ENCODE measurements around the gene SEMA3G.

The SEMA3G gene

DNA sequence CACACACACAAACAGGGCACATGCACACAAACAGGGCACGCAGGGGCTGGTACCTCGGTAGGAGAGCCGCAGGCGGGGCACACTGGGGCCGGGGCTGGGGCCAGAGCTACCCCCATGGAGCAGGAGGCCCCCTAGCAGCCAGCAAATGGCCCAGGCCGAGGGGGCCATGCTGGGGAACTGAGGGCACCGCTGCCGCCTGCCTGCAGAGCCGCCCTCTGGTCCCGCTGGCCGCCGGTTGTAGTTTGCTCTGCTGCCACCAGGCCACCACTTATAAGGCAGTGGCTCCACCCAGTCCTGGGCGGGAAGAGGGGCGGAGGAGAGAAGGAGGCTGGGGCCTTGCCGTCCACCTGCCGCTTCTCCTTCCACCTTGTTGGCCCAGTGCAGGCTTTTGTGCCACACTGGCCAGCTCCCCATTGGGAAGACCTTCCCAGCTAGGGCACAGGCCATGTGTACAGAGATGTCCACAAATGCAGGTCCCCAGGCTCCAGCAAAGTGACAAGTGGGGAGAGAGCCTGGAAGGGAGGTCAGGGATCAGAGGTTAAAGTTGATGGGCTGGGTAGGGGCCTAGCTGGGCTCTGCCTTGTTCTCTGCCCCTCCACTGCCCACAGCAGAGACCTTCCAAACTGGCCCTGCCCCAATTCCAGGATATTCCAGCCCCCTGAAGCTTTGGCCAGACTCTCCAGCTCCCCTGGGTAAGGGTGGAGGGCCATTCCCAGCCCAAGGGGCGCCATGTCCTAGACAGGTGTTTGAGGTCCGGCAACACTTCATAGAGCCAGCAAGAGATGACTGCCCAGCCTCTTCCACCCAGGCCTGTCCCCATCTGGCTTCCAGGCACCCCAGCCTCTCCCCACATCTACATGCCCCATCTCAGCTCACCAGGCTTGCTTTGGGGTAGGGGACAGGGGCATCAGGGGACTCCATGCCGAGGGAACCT is at the start of gene SEMA3G:
Gene SEMA3G (minus strand): TSS at position 244 of the 934 bp plus-strand sequence. CDS start 76 bp downstream, at position 168.
- peak; percentile 57 for DNase-seq

DNA sequence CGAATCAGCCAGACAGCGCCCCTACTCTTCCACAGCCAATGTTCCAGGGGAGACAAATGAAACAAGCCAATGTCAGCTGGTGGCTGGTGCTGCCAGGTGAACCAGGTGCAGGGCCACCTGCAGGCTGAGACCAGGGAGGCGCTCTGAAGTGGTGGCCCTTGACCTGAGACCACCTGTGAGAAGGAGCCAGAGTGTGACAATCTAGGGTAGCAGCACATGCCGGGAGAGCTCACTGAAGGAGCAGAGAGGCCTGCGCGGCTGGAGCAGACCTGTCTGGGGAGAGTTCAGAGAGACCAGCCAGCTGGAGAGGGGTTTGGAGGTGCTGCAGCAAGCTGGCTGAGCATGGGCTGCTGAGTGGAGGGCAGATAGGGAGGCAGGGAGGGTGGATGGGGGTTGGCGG is 49.5 kb upstream of the SEMA3G start:
- no peak for DNase-seq

DNA sequence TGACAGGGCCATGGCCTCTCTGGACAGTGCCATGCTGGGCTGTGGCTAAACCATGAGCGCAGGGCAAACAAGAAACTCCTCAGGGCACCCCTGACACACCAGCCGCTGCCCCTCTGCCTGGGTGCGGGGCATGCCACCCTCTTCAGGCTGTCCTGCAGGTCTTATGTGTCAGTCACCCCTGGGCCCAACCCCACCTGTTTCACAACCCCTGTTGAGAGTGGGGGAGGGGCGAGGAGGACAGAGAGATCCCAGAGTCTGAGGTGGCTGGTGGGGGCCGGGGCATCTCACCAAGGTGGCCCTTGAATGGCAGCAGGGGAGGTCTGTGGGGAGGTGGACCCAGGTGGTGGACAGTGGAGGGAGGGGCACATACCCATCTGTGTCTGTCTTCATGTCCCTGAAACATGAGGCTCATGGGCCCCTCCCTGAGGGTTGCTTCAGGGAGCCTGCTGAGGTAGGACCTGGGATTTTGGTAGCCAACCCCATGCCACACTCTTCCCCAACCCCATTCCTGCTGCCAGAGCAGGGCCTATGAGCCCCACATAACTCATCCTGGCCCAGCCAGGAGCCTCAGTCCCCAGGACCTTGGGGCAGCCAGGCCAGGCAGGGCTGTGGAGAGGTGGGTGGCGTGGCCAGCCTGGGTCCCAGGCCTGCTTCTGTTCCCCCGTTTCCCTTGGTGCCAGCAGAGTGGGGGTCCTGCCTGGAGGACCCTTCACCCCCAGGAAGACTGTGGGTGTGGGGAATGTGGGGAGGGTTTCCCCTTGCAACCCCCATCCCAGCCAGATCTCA is 48.5 kb upstream of the SEMA3G start:
- no peak for DNase-seq

GRCh38 chr3:52492059-52492458 is 47.2 kb upstream of the SEMA3G start:
- no peak for DNase-seq

GRCh38 chr3:52490939-52491526 is 46.1 kb upstream of the SEMA3G start:
- DNase-seq = no peak

- no peak for DNase-seq
Observed at GRCh38 chr3:52490035-52490938, 45.4 kb upstream of the SEMA3G start.

- DNase-seq = no peak
Observed at GRCh38 chr3:52489453-52489852, 44.5 kb upstream of the SEMA3G start.

GRCh38 chr3:52488746-52489145 is 43.8 kb upstream of the SEMA3G start:
- no peak for DNase-seq

DNA sequence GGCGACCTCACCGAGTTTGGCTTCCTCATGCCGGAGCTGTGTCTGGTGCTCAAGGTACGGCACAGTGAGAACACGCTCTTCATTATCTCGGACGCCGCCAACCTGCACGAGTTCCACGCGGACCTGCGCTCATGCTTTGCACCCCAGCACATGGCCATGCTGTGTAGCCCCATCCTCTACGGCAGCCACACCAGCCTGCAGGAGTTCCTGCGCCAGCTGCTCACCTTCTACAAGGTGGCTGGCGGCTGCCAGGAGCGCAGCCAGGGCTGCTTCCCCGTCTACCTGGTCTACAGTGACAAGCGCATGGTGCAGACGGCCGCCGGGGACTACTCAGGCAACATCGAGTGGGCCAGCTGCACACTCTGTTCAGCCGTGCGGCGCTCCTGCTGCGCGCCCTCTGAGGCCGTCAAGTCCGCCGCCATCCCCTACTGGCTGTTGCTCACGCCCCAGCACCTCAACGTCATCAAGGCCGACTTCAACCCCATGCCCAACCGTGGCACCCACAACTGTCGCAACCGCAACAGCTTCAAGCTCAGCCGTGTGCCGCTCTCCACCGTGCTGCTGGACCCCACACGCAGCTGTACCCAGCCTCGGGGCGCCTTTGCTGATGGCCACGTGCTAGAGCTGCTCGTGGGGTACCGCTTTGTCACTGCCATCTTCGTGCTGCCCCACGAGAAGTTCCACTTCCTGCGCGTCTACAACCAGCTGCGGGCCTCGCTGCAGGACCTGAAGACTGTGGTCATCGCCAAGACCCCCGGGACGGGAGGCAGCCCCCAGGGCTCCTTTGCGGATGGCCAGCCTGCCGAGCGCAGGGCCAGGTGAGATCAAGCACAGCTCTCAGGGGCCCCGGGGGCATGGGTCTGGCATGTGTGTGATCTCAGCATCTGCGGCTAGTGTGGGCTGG is 43.1 kb upstream of the SEMA3G start:
- no peak for DNase-seq

- DNase-seq = no peak
Observed at GRCh38 chr3:52487050-52487787, 42.3 kb upstream of the SEMA3G start.

DNA sequence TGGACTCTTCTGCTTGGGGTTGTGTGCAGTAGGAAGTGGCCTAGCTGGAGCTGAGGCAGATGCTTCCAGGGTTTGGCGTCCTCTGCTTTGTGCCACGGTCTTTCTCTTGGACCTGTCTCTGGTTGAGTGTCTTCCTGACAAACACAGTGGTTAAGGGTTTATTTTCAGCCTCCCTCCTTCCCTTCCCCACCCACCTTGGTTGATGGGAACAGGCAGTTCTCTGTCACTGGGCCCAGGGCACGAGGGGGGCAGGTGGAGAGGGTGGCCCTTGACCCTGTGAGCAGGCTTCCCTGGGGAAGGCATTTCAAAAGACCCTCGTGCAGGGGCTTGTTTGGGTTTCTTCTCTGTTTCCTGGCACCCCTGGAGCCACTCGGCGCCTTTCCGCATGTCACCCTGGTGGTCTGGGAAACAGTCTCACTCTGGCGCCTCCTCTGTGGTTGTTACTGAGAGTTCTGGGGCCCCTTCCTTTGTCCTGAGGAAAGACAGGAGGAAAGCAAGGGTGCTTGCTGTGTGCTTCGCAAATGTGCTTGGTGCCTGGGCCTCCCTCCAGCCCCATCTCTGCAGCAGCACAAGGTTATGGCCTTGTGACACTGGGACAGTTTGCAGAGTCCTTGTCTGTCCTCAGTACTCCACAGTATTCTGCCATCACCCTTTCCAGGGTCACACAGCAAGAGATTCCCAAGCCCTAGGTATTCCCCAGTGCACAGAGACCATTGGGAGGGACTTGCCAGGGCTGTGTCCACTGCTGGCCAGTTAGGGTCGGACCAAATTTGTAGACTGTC is 40.0 kb upstream of the SEMA3G start:
- DNase-seq = no peak

DNA sequence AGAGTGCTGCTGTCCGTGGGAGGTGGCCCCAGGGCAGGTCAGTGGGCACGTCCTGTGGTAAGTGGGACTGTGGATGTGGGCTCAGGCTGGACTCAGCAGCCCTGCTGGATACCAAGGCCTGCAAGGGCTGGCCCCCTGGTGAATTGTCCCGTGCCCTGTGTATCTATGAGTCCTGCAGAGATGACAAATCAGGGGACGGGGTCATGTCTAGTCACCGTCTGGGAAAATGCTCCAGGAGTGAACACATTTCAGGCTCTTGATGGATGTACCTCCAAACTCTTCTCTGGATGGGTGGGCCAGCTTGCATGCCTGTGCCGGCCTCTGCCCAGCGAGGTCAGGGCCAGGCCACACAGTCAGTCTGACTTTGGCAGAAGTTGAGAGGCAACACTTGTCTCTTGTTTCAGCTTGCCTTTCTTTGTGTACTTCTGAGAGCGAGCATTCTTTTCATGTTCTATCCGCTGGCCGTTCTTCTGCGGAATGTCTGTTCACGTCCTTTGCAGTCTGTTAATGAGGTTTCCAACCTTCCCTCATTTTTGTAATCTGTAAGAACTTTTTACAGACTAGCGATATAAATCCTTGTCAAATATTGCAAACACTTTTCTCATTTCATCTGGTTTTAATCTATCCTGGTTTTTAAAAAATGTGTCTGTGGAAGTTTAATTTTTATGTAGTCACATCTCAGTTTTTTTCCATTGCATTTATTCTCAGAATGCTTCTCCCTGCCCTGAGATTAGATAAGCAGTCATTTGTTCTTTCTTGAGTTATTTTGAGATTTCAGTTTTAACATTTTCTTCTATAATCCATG is 38.9 kb upstream of the SEMA3G start:
- DNase-seq = no peak

DNA sequence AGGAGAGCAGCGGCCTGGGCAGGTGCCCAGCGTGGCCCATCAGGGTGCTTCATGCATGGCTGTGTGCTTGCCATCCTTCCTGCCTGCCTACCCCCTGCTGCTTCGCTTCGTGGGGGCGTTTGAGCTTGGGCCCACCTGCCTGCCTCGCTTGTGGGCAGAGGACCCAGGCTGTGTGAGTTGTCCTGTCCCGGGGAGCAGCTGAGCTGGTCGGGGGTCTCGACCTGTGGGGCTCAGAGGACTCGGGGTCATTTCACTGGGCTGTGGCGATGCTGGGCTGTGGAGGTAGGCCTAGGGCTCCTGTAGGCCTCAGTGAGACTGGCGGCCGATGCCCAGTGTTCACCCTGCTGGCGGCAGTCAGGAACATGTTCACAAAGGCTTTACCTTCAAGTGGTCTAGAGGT is 38.2 kb upstream of the SEMA3G start:
- DNase-seq = no peak

DNA sequence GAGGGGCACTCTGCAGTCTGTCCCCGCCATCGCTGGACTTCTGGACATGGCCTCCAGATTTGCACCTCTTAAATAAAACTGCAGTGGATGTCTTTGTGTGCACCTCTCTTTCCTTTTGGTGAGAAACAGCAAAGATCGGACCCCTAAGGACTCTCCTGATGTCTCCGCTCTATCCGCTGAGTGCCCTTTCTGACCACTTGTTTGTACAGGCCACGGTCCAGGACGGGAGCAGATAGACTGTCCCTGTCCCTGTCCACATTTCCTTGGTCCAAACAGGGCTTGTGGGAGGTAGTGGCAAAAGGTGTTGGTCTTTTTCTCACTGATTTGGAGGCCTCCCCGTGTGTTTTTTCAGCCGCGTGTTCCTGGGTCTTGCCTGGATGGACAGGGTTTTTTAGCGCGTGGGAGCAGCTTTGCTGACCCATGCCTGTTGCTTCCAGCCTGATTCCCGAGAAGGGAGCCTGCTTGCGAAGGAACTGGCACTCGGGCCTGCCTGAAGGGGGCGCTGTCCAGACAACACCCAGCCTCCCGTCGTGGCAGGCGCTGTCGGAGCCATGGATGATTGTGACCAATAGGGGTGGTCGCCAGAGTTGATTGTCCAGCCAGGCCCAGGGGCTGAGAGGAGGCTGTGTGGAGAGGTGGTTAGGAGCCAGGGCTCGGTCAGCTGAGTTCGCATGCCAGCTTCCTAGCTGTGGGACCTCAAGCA is 37.1 kb upstream of the SEMA3G start:
- DNase-seq = no peak

DNA sequence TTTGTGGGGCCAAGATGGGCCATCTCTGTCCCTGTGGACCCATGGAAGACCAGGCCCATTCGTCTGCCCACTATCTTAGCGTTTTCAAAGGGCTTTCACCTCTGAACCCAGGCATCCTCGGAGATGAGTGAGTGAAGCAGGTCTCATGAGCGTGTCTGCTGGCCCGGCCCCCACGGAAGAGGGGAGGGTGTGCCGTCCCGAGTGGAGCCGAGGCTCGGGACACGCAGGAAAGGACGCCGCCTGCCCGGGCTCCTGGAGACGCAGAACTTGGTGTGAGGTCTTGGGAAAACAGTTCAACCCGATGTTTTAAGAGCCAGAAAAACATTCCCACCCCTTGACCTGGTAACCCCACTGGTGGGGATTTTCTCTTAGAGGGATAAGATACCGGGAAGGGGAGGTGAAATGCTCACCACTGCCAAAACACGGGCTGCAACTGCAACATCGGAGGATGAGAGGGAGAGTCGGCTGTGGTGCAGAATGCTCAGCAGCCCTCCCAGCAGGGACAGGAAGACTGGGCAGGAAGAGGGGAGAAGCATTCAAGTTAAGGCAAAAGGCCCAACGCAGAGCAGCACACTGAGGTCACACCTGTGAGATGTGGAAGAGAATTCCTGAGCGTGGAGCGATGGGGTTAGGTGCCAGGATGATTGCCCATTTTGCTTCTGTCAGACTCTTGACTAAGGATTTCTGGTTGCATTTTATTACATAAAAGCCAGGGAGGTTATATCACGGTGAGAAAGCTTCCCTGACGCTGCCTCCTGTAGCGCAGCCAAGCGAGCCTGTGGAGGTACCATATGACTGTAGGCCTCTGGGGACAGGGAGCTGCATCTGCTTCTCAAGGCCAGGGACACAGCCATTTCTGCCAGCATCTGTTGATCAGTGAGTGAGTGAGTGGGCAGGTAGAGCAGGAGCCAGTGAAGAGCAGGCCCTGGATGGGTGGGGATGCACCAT is 36.1 kb upstream of the SEMA3G start:
- no peak for DNase-seq

DNA sequence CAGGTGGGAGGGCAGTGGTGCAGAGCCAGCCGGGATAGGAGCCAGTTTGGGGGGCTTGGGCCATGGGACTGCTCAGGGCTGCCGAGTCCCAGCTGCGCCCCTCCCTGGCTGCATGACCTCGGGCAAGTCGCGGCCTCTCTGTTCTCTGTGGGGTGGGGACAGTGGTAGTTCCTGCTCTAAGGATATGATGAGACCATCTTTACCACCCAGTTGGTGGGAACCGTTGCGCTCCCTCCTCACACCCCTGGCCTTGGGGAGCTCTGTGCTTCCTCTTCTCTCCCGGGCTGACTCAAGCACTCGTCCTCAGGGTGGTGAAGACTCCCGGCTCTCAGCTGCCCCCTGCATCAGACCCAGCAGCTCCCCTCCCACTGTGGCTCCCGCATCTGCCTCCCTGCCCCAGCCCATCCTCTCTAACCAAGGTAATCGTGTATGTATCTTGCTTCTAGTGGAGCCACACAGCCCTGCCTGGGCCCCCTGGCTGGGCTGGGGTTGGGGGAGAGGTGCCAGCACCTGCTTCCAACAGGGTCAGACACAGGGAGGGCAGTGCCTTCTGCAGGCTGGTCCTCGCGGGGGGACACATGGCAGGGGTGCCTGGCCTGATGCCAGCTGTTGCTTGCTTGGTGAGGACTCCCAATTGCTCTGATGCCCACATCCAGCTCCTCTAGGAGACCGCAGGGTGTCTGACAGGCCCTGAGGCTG is 35.1 kb upstream of the SEMA3G start:
- no peak for DNase-seq

Data from GF-D8 (cell line).